Ovary (tissue), 9 donors: ENCODE data around the gene DNM2. TPM values are rescaled to one million over a fixed set of nuclear protein-coding genes. Genes with fewer than 3 reads are reported as not detected.

Experiments
- DNase-seq, 5 donors: peaks; one replicate each; pipeline ENCODE4 v3.0.0-alpha.2; 2019 to 2020
- H3K27ac ChIP-seq, 2 donors: fragments of 200-600 bp; one replicate each; pipeline versions ENCODE4 v1.5.1 to v1.8.0; 2019 to 2022
- H3K27me3 ChIP-seq: fragments of 200-600 bp; one replicate; pipeline ENCODE4 v1.8.0; 2022
- H3K36me3 ChIP-seq: fragments of 200-600 bp; sonication (generic); one replicate; pipeline ENCODE4 v1.5.1; 2019
- H3K4me1 ChIP-seq: one replicate; pipeline ENCODE4 v1.8.1; 2013; ENCODE audit warnings: mild to moderate bottlenecking, moderate library complexity; ENCODE audit not compliant: insufficient read depth
- H3K4me3 ChIP-seq: fragments of 200-600 bp; sonication (generic); one replicate; pipeline ENCODE4 v1.5.1; 2017
- H3K9me3 ChIP-seq, 2 donors: fragments of 200-600 bp in 1 of 2; sonication (generic) in 1 of 2; one replicate each; pipeline versions ENCODE4 v1.5.1 to v1.8.1; 2013 to 2019; ENCODE audit warnings: mild to moderate bottlenecking in 1 of 2, moderate library complexity in 1 of 2
- EP300 ChIP-seq: sonication (generic); formaldehyde crosslinking; IDR thresholded peaks from one replicate; pipeline ENCODE4 v1.6.1; 2017; ENCODE audit warnings: antibody characterized with exemption
- POLR2A ChIP-seq: fragments of 450-650 bp; IDR thresholded peaks from one replicate; pipeline ENCODE4 v1.6.1; 2017; ENCODE audit warnings: antibody characterized with exemption, mild to moderate bottlenecking, moderate library complexity
- WGBS, 3 donors: extraction: QIAGEN DNeasy Blood & Tissue Kit in 1 of 3; methylation state at CpG; one replicate each; pipeline versions ENCODE4 v1.1.5 to v1.1.7; 2013 to 2017; 5-methylcytosine and 5-hydroxymethylcytosine counted together
- intact Hi-C, 4 donors: fragments of 100-400 bp; cut with DNase I; formaldehyde crosslinking; loops; one replicate each; pipeline versions ENCODE4 v1.11.0 to v1.15.1; 2022 to 2023
- polyA plus RNA-seq, 2 donors: library from polyadenylated mRNA; stranded (reverse); fragments of 200-250 nt in 1 of 2; fragments of 350-450 nt in 1 of 2; fragmentation: Illumina TruSeq in 1 of 2; extraction: RNeasy Lipid Tissue Mini Kit (QIAGEN cat#74804) in 1 of 2; gene quantifications; one replicate each; pipeline ENCODE4 v1.2.3, GENCODE V29; 2013 to 2014
- total RNA-seq, 7 donors: library from RNA; depleted of rRNA in 2 of 7; stranded (reverse); fragments of >200 nt in 2 of 7; fragmentation: NEBNext Ultra II Directional in 3 of 7; extraction: Animal tissue kit (Norgen Biotek cat#: 25700) in 3 of 7; gene quantifications; one replicate each; pipeline versions ENCODE4 v1.1.0 to v1.2.4, GENCODE V29; 2016 to 2023
- TF ChIP-seq, protein P1 (sequence below), 3 donors: fragments of 450-650 bp in 2 of 3; fragments of 200-600 bp in 1 of 3; IDR thresholded peaks; one replicate each; pipeline versions ENCODE4 v1.5.1 to v1.8.0; 2016 to 2022; ENCODE audit warnings: antibody characterized with exemption in 3 of 3, mild to moderate bottlenecking in 1 of 3
- donor health status: DM: no; HTN: no; CAD: no; lungs with moderate emphysema.
- donor health status: DM: no; HTN: no; CAD: no.
- donor health status: Bipolar disorder and iron deficiency.
- donor health status: DM: yes; HTN: yes; CAD: no.
- donor health status: DM: no; HTN: no; CAD: no.
- donor health status: DM: yes; HTN: yes; CAD: no.

Gene DNM2
- total and polyA plus RNA-seq, 9 donors, result 51.1 to 121 (median 74.3) TPM

DNA sequence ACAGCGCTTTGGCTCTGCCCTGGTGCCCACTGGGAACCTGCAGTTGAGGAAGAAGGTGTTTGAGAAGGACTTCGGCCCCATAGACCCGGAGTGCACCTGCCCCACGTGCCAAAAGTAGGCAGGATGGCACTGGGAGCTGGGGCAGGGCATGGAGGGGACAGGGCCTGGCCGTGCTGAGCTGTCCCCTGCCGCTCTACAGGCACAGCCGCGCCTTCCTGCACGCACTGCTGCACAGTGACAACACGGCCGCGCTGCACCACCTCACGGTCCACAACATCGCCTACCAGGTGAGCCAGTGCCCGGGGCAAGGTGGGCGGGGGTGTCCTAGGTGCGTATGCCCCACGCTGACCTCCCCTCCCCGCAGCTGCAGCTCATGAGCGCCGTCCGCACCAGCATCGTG is 5.1 kb upstream of the DNM2 start:
- TF ChIP-seq POLR2A (no peak), EP300 (no peak)
- TF ChIP-seq, protein P1, sequence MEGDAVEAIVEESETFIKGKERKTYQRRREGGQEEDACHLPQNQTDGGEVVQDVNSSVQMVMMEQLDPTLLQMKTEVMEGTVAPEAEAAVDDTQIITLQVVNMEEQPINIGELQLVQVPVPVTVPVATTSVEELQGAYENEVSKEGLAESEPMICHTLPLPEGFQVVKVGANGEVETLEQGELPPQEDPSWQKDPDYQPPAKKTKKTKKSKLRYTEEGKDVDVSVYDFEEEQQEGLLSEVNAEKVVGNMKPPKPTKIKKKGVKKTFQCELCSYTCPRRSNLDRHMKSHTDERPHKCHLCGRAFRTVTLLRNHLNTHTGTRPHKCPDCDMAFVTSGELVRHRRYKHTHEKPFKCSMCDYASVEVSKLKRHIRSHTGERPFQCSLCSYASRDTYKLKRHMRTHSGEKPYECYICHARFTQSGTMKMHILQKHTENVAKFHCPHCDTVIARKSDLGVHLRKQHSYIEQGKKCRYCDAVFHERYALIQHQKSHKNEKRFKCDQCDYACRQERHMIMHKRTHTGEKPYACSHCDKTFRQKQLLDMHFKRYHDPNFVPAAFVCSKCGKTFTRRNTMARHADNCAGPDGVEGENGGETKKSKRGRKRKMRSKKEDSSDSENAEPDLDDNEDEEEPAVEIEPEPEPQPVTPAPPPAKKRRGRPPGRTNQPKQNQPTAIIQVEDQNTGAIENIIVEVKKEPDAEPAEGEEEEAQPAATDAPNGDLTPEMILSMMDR (IDR thresholded peaks at IDR 0.05), result no peak
- Histone ChIP-seq H3K9me3 (no peaks in the 10 kb centered on the region), H3K27me3 (no peaks in the 10 kb centered on the region), H3K4me1 (no peaks in the 10 kb centered on the region), H3K36me3 (no peaks in the 10 kb centered on the region), H3K27ac (no peak overlapping the region), H3K4me3 (no peak overlapping the region)
- intact Hi-C loops, result loop anchor here in 1 of 4 donors (10.0 kb wide), 1 partner anchor 142 kb away; no protein-coding TSS in a partner anchor
- WGBS, 3 donors, result 86 to 88% (median 86%) methylated on average over 23 of the region's 23 CpGs
- no peak for DNase-seq

DNA sequence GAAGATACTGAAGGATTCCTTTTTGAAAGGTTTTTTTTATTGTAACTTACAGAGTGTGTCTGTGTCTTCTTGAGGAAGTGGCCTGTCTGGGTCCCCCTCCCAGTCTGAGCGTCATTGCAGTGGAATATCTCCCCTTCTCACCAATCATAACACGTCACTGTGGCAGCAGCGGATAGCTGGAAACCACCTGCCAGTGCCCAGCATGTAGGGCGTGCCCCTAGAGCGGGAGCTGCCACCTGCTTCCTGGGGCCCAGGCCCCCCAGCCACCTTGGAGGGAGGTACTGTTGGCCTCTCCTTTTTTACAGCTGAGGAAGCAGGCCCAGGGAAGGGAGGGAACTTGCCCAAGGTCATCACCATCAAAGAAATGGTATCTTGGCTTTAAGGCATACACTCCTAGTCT is 4.6 kb upstream of the DNM2 start:
- WGBS, 3 donors, result 68 to 79% (median 73%) methylated on average over 5 of the region's 5 CpGs

DNA sequence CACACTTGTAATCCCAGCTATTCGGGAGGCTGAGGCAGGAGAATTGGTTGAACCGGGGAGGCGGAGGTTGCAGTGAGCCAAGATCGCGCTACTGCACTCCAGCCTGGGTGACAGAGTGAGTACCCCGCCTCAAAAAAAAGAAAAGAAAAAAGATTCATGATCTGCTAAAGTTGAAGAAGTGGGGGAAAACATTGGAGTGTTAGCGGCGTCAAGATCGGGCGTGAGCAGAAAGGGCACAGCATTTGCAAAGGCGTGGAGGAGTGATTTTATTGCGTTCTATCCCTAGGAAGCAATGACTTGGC is 874 bp upstream of the DNM2 start:
- no peak for DNase-seq
- no peak overlapping the region for H3K4me3 ChIP-seq
- H3K36me3 ChIP-seq, result no peaks in the 10 kb centered on the region
- intact Hi-C loops, result loop anchor here in 3 of 4 donors (5.0 to 10.0 kb wide), 4 partner anchors 50 to 150 kb away; no protein-coding TSS in a partner anchor
- no peaks in the 10 kb centered on the region for H3K9me3 ChIP-seq
- H3K27me3 ChIP-seq, result no peaks in the 10 kb centered on the region
- 14 to 20% (median 14%) methylated on average over 12 of the region's 12 CpGs for WGBS, 3 donors
- peaks cover 17% of the 10 kb centered on the region for H3K4me1 ChIP-seq
- TF ChIP-seq EP300, result no peak
- TF ChIP-seq, protein P1 (IDR thresholded peaks at IDR 0.05), result no peak
- no peak for TF ChIP-seq POLR2A
- no peak overlapping the region for H3K27ac ChIP-seq

More for the DNA sequence above, 4.6 kb upstream of the DNM2 start:
- Histone ChIP-seq H3K27ac (no peak overlapping the region), H3K36me3 (no peaks in the 10 kb centered on the region), H3K4me3 (no peak overlapping the region), H3K27me3 (no peaks in the 10 kb centered on the region), H3K9me3 (no peaks in the 10 kb centered on the region), H3K4me1 (no peaks in the 10 kb centered on the region)
- TF ChIP-seq EP300, result no peak
- no peak for TF ChIP-seq POLR2A
- TF ChIP-seq, protein P1 (IDR thresholded peaks at IDR 0.05), result no peak
- no peak for DNase-seq
- intact Hi-C loops, result loop anchor here in 1 of 4 donors (10.0 kb wide), 1 partner anchor 141 kb away; no protein-coding TSS in a partner anchor

DNA sequence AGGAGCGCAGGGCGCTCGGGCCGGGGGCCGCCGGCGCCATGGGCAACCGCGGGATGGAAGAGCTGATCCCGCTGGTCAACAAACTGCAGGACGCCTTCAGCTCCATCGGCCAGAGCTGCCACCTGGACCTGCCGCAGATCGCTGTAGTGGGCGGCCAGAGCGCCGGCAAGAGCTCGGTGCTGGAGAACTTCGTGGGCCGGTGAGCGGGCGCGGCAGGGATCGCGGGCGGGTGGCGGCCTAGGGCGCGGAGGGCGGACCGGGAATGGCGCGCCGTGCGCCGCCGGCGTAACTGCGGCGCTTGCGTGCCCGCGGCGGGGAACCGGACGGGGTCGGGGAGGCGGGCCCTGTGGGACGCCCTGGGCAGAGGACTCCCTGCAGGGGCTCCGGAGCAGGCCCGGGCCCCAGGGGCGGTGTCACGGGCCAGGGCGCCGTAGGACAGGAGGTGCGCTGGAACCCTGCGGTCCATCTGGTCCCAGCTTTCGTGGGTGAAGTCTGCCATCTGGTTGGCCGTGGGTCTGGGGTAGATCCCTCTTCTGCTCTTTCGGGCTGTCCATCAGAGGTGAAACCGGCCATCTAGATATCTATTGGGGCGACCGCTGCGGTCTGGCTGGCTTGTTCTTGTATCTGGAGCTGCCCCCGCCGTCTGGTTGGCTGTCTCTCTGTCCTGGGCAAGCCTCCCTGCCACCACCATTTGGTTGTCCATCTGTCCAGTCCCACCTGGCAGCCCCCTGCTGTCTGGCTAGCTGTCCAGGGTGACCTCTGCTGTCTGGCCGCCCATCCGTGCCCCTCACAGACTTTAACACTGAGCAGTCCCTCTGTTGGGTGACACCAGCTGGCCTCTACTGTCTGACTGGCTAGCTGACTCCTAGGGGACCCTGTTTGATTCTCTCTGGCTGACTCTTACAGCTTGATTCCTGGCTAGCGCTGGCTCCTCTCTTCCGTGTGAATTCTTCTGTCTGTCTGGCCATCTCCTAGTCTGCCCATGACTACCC is 622 bp downstream of the DNM2 start:
- H3K36me3 ChIP-seq, result no peaks in the 10 kb centered on the region
- WGBS, 3 donors, result 1 to 2% (median 1%) methylated on average over 28 to 70 of the region's 70 CpGs
- H3K9me3 ChIP-seq, result no peaks in the 10 kb centered on the region
- TF ChIP-seq POLR2A, result no peak
- DNase-seq, result peak in 4 of 5 donors; percentile 29 to 75 (median 53)
- H3K4me1 ChIP-seq, result peaks cover 17% of the 10 kb centered on the region
- peak overlapping the region; percentile 35 to 87 for H3K27ac ChIP-seq
- intact Hi-C loops, result loop anchor here in 3 of 4 donors (5.0 to 10.0 kb wide), 4 partner anchors 49 to 149 kb away; no protein-coding TSS in a partner anchor
- no peaks in the 10 kb centered on the region for H3K27me3 ChIP-seq
- peak overlapping the region; percentile 96 for H3K4me3 ChIP-seq
